Measurements from ENCODE around the gene FCER1G.

GRCh38 chr1:161185732-161186311, 29.3 kb upstream of the FCER1G start:
- TF ChIP-seq ATF2 (tag by site-specific recombination; IDR thresholded peaks at IDR 0.05; ENCODE audit: low read depth) (no peak), CTCF (tag by site-specific recombination; IDR thresholded peaks at IDR 0.05) (no peak), ZBTB1 (tag by site-specific recombination; IDR thresholded peaks at IDR 0.05) (no peak), REST (tag by site-specific recombination; IDR thresholded peaks at IDR 0.05) (no peak), GLI2 (tag by site-specific recombination; IDR thresholded peaks at IDR 0.05; ENCODE audit: borderline replicate concordance, low read depth) (no peak), ZBTB21 (tag by site-specific recombination; IDR thresholded peaks at IDR 0.05) (no peak), ZNF394 (tag by site-specific recombination; IDR thresholded peaks at IDR 0.05; ENCODE audit: borderline replicate concordance) (no peak), ZNF623 (tag by site-specific recombination; IDR thresholded peaks at IDR 0.05) (no peak), MYNN (tag by site-specific recombination; IDR thresholded peaks at IDR 0.05; ENCODE audit: borderline replicate concordance) (no peak), ZNF692 (tag by site-specific recombination; IDR thresholded peaks at IDR 0.05) (no peak), ZNF23 (tag by site-specific recombination; IDR thresholded peaks at IDR 0.05; ENCODE audit: borderline replicate concordance) (no peak), ZNF792 (tag by site-specific recombination; IDR thresholded peaks at IDR 0.05) (no peak)
- TF ChIP-seq, protein P1, sequence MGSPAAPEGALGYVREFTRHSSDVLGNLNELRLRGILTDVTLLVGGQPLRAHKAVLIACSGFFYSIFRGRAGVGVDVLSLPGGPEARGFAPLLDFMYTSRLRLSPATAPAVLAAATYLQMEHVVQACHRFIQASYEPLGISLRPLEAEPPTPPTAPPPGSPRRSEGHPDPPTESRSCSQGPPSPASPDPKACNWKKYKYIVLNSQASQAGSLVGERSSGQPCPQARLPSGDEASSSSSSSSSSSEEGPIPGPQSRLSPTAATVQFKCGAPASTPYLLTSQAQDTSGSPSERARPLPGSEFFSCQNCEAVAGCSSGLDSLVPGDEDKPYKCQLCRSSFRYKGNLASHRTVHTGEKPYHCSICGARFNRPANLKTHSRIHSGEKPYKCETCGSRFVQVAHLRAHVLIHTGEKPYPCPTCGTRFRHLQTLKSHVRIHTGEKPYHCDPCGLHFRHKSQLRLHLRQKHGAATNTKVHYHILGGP (tag by site-specific recombination; IDR thresholded peaks at IDR 0.05) = no peak
